ENCODE data around the gene SPEM1. TPM values are rescaled to one million over a fixed set of nuclear protein-coding genes. Genes with fewer than 3 reads are reported as not detected.

SPEM1 gene
- total RNA-seq, 1 donor from 2014 or later, result 0.23 TPM

GRCh38 chr17:7466318-7466638, 46.2 kb downstream of the SPEM1 start:
- Mint-ChIP-seq H3K27me3 (ENCODE audit: low read depth, unreplicated experiment) (no peaks in the 10 kb centered on the region), H3K4me1 (ENCODE audit: low read depth, unreplicated experiment) (peaks cover 9% of the 10 kb centered on the region), H3K4me3 (ENCODE audit: unreplicated experiment) (no peak overlapping the region), H3K36me3 (ENCODE audit: low read depth, unreplicated experiment) (peaks cover 13% of the 10 kb centered on the region), H3K27ac (ENCODE audit: unreplicated experiment) (no peak overlapping the region), H3K9me3 (ENCODE audit: unreplicated experiment) (no peaks in the 10 kb centered on the region)
- Histone ChIP-seq H3K4me3 (ENCODE audit: insufficient read depth, low read depth, low read length) (no peak overlapping the region), H3K79me2 (ENCODE audit: insufficient read depth, low read length) (peaks cover 41% of the 10 kb centered on the region), H3K27ac (ENCODE audit: low read depth, low read length) (no peak overlapping the region), H3K27me3 (ENCODE audit: insufficient read depth, low read length) (no peaks in the 10 kb centered on the region), H4K20me1 (ENCODE audit: insufficient read depth, low read length) (peaks cover 44% of the 10 kb centered on the region), H3K36me3 (ENCODE audit: insufficient read depth, low read length) (peaks cover 3% of the 10 kb centered on the region), H3K9ac (ENCODE audit: low read length) (no peak overlapping the region), H2AFZ (ENCODE audit: low read depth, low read length) (no peak overlapping the region), H3K4me2 (ENCODE audit: low read length) (no peak overlapping the region), H3K4me1 (ENCODE audit: insufficient read depth, low read length) (peaks cover 7% of the 10 kb centered on the region), H3K9me3 (ENCODE audit: insufficient read depth, low read depth, low read length) (no peaks in the 10 kb centered on the region)
- no peak for TF ChIP-seq EZH2 (IDR thresholded peaks at IDR 0.05; ENCODE audit: insufficient read depth, low read length)
- TF ChIP-seq CTCF (IDR thresholded peaks at IDR 0.05; ENCODE audit: insufficient read depth, low read depth, low read length), result no peak
- DNase-seq (ENCODE audit: low read depth) (no peak), FAIRE-seq (no peak)

- H3K9me3 ChIP-seq (ENCODE audit: insufficient read depth, low read depth, low read length), result no peaks in the 10 kb centered on the region
Measured at GRCh38 chr17:7466639-7467341, 46.7 kb downstream of the SPEM1 start.

More at GRCh38 chr17:7466639-7467341, 46.7 kb downstream of the SPEM1 start:
- no peak overlapping the region for H3K4me2 ChIP-seq (ENCODE audit: low read length)
- peaks cover 3% of the 10 kb centered on the region for H3K36me3 ChIP-seq (ENCODE audit: insufficient read depth, low read length)
- H3K27me3 ChIP-seq (ENCODE audit: insufficient read depth, low read length), result no peaks in the 10 kb centered on the region
- H3K4me3 ChIP-seq (ENCODE audit: insufficient read depth, low read depth, low read length), result no peak overlapping the region
- peaks cover 7% of the 10 kb centered on the region for H3K4me1 ChIP-seq (ENCODE audit: insufficient read depth, low read length)
- H3K9ac ChIP-seq (ENCODE audit: low read length), result no peak overlapping the region
- H3K9me3 Mint-ChIP-seq (ENCODE audit: unreplicated experiment), result no peaks in the 10 kb centered on the region
- peaks cover 9% of the 10 kb centered on the region for H3K4me1 Mint-ChIP-seq (ENCODE audit: low read depth, unreplicated experiment)
- DNase-seq (ENCODE audit: low read depth) (peak; percentile 37), FAIRE-seq (no peak)
- no peak overlapping the region for H3K27ac ChIP-seq (ENCODE audit: low read depth, low read length)
- peaks cover 46% of the 10 kb centered on the region for H3K79me2 ChIP-seq (ENCODE audit: insufficient read depth, low read length)
- no peak overlapping the region for H3K4me3 Mint-ChIP-seq (ENCODE audit: unreplicated experiment)
- no peak overlapping the region for H3K27ac Mint-ChIP-seq (ENCODE audit: unreplicated experiment)
- H4K20me1 ChIP-seq (ENCODE audit: insufficient read depth, low read length), result peaks cover 49% of the 10 kb centered on the region
- H2AFZ ChIP-seq (ENCODE audit: low read depth, low read length), result no peak overlapping the region
- peaks cover 10% of the 10 kb centered on the region for H3K36me3 Mint-ChIP-seq (ENCODE audit: low read depth, unreplicated experiment)
- H3K27me3 Mint-ChIP-seq (ENCODE audit: low read depth, unreplicated experiment), result no peaks in the 10 kb centered on the region
- TF ChIP-seq EZH2 (IDR thresholded peaks at IDR 0.05; ENCODE audit: insufficient read depth, low read length) (no peak), CTCF (IDR thresholded peaks at IDR 0.05; ENCODE audit: insufficient read depth, low read depth, low read length) (no peak)

Measured in astrocyte (in vitro differentiated cells and primary cell).